Measurements from ENCODE around the gene ESR1.

- TF ChIP-seq POU6F1 (CRISPR knock-in tag; IDR thresholded peaks at IDR 0.05; ENCODE audit: borderline replicate concordance, low read depth) (no peak), ISL1 (CRISPR knock-in tag; IDR thresholded peaks at IDR 0.05) (no peak), TOX (CRISPR knock-in tag; IDR thresholded peaks at IDR 0.05; ENCODE audit: borderline replicate concordance) (no peak), ARNTL (CRISPR knock-in tag; IDR thresholded peaks at IDR 0.05; ENCODE audit: borderline replicate concordance, low read depth) (no peak)
Measured at GRCh38 chr6:151998784-151999183, 191.3 kb downstream of the ESR1 start.
